ENCODE results near the gene CKMT2.

CKMT2 gene

GRCh38 chr5:81313278-81313677 is 80.2 kb downstream of the CKMT2 start:
- no peak for DNase-seq

GRCh38 chr5:81313686-81314085 is 80.6 kb downstream of the CKMT2 start:
- DNase-seq: no peak

GRCh38 chr5:81314581-81314980 is 81.5 kb downstream of the CKMT2 start:
- no peak for DNase-seq

GRCh38 chr5:81315336-81315735 is 82.2 kb downstream of the CKMT2 start:
- DNase-seq: no peak

- no peak for DNase-seq
These were observed 82.7 kb downstream of the CKMT2 start for GRCh38 chr5:81315830-81316229.
